Glutamatergic neuron (in vitro differentiated cells): ENCODE data around the gene PROCR. TPM values are rescaled to one million over a fixed set of nuclear protein-coding genes. Genes with fewer than 3 reads are reported as not detected.
A peak's percentile ranks its signal among the peaks of the same experiment; 100 is the strongest.

Experiments
- DNase-seq: peaks from one replicate; pipeline ENCODE4 v3.0.0; 2022
- H3K27ac Mint-ChIP-seq: one replicate; pipeline ENCODE4 v1.8.0; 2020; ENCODE audit warnings: mild to moderate bottlenecking, mixed read lengths, inconsistent platforms; ENCODE audit not compliant: unreplicated experiment
- H3K27me3 Mint-ChIP-seq: one replicate; pipeline ENCODE4 v1.8.0; 2020; ENCODE audit warnings: mild to moderate bottlenecking, moderate library complexity, mixed read lengths, inconsistent platforms; ENCODE audit not compliant: unreplicated experiment
- H3K36me3 Mint-ChIP-seq: one replicate; pipeline ENCODE4 v1.8.0; 2020; ENCODE audit warnings: mild to moderate bottlenecking, mixed read lengths, inconsistent platforms; ENCODE audit not compliant: unreplicated experiment
- H3K4me1 Mint-ChIP-seq: one replicate; pipeline ENCODE4 v1.8.0; 2020; ENCODE audit warnings: mild to moderate bottlenecking, low read depth, mixed read lengths, inconsistent platforms; ENCODE audit not compliant: unreplicated experiment
- H3K4me3 Mint-ChIP-seq: one replicate; pipeline ENCODE4 v1.8.0; 2020; ENCODE audit warnings: mild to moderate bottlenecking, mixed read lengths, inconsistent platforms; ENCODE audit not compliant: unreplicated experiment
- H3K9me3 Mint-ChIP-seq: one replicate; pipeline ENCODE4 v1.8.0; 2020; ENCODE audit warnings: mild to moderate bottlenecking, moderate library complexity, mixed read lengths, inconsistent platforms; ENCODE audit not compliant: unreplicated experiment
- CTCF ChIP-seq: fragments of 200-600 bp; sonication (generic); IDR thresholded peaks from one replicate; pipeline ENCODE4 v1.5.0; 2021; ENCODE audit not compliant: partially characterized antibody, unreplicated experiment
- total RNA-seq: library from RNA; stranded (reverse); fragmentation: NEBNext Ultra II Directional; extraction: Animal tissue kit (Norgen Biotek cat#: 25700); gene quantifications from one replicate; pipeline ENCODE4 v1.2.1, GENCODE V29; 2021; ENCODE audit not compliant: unreplicated experiment

PROCR gene
- total RNA-seq, 1 donor from 2014 or later = 0.32 TPM

- Mint-ChIP-seq H3K4me1 (peaks cover 9% of the 10 kb centered on the region), H3K27ac (peak overlapping the region; percentile 59), H3K27me3 (peaks cover 10% of the 10 kb centered on the region), H3K4me3 (peak overlapping the region; percentile 85), H3K36me3 (peaks cover 7% of the 10 kb centered on the region), H3K9me3 (peaks cover 8% of the 10 kb centered on the region)
- DNase-seq = no peak
- no peak for TF ChIP-seq CTCF
Observed at GRCh38 chr20:35225319-35226125, 53.6 kb downstream of the PROCR start.

GRCh38 chr20:35226126-35226883, 54.4 kb downstream of the PROCR start, which contains the start of gene MMP24:
MMP24 (plus strand) TSS chr20:35226690; CDS start chr20:35226739, 49 bp downstream.
- Mint-ChIP-seq H3K36me3 (peaks cover 7% of the 10 kb centered on the region), H3K27me3 (peaks cover 10% of the 10 kb centered on the region), H3K9me3 (peaks cover 10% of the 10 kb centered on the region), H3K4me3 (peak within 1 kb of the TSS; percentile 97), H3K27ac (peak within 1 kb of the TSS; percentile 86), H3K4me1 (peaks cover 9% of the 10 kb centered on the region)
- TF ChIP-seq CTCF = no peak
- DNase-seq = peak; percentile 33

Other genes with a start within 250 kb of the PROCR start
- gene GSS, start 216.3 kb upstream of the PROCR start, total RNA-seq = 28.2 TPM
- 1.5 TPM for gene MYH7B, start 216.2 kb upstream of the PROCR start, total RNA-seq
- gene TRPC4AP, start 79.3 kb upstream of the PROCR start, total RNA-seq = 67.5 TPM
- 10.8 TPM for gene EDEM2, start 24.7 kb upstream of the PROCR start, total RNA-seq
- 19.0 TPM for gene MMP24, start 54.6 kb downstream of the PROCR start, total RNA-seq
- 99.0 TPM for gene MMP24OS, start 106.0 kb downstream of the PROCR start, total RNA-seq
- gene EIF6, start 112.7 kb downstream of the PROCR start, total RNA-seq = 85.2 TPM
- not detected for gene FAM83C, start 120.4 kb downstream of the PROCR start, total RNA-seq
- 46.0 TPM for gene UQCC1, start 239.9 kb downstream of the PROCR start, total RNA-seq